Prostate gland (tissue), 2 donors: ENCODE data around the gene CABP2. TPM values are rescaled to one million over a fixed set of nuclear protein-coding genes. Genes with fewer than 3 reads are reported as not detected.

ENCODE experiments used
- DNase-seq: peaks from one replicate; pipeline ENCODE4 v3.0.0-alpha.2; 2019; ENCODE audit warnings: low spot score
- H3K27ac ChIP-seq, 2 donors: fragments of 200-600 bp; sonication (generic); 2 replicates each; pipeline ENCODE4 v1.5.1; 2017 to 2019
- H3K27me3 ChIP-seq: fragments of 200-600 bp; sonication (generic); replicated peaks from 2 replicates; pipeline ENCODE4 v1.5.1; 2019; ENCODE audit not compliant: insufficient read depth
- H3K36me3 ChIP-seq, 2 donors: fragments of 200-600 bp; sonication (generic); 1 replicate in 1 of 2; 2 replicates in 1 of 2; pipeline versions ENCODE4 v1.5.1 to v1.8.1; 2017 to 2019
- H3K4me1 ChIP-seq: fragments of 200-600 bp; sonication (generic); replicated peaks from 2 replicates; pipeline ENCODE4 v1.5.1; 2019
- H3K4me3 ChIP-seq, 2 donors: fragments of 200-600 bp; sonication (generic); 2 replicates each; pipeline ENCODE4 v1.5.1; 2017 to 2019
- H3K9me3 ChIP-seq: fragments of 200-600 bp; sonication (generic); 2 replicates; pipeline ENCODE4 v1.5.1; 2017
- CTCF ChIP-seq, 4 experiments: fragments of 200-600 bp in 2 of 4; fragments of 450-650 bp in 2 of 4; sonication (generic) in 2 of 4; IDR thresholded peaks; 1 replicate in 3 of 4; 2 replicates in 1 of 4; pipeline ENCODE4 v1.5.1; 2016 to 2019; ENCODE audit warnings: antibody characterized with exemption in 4 of 4, mild to moderate bottlenecking in 2 of 4, moderate library complexity in 2 of 4
- POLR2A ChIP-seq: fragments of 450-650 bp; IDR thresholded peaks from one replicate; pipeline ENCODE4 v1.6.1; 2016; ENCODE audit warnings: antibody characterized with exemption, mild to moderate bottlenecking
- POLR2AphosphoS5 ChIP-seq: sonication (generic); formaldehyde crosslinking; IDR thresholded peaks from one replicate; pipeline ENCODE4 v1.6.1; 2017; ENCODE audit warnings: antibody characterized with exemption
- WGBS: methylation state at CpG from one replicate; pipeline ENCODE4 v1.1.5; 2018; 5-methylcytosine and 5-hydroxymethylcytosine counted together
- intact Hi-C: fragments of 100-400 bp; cut with DNase I; formaldehyde crosslinking; loops from one replicate; pipeline ENCODE4 v1.14.2; 2022
- total RNA-seq, 2 donors: library from RNA; depleted of rRNA; stranded (reverse); fragments of >200 nt; gene quantifications; one replicate each; pipeline ENCODE4 v1.1.0, GENCODE V29; 2016

The CABP2 gene
- total RNA-seq, 2 donors from 2014 or later = not detected

- H3K9me3 ChIP-seq = no peaks in the 10 kb centered on the region
- H3K27me3 ChIP-seq = no peaks in the 10 kb centered on the region
- H3K4me3 ChIP-seq = no peak overlapping the region
- intact Hi-C loops = no loop called here
- no peaks in the 10 kb centered on the region for H3K36me3 ChIP-seq
- H3K4me1 ChIP-seq = no peaks in the 10 kb centered on the region
- no peak overlapping the region for H3K27ac ChIP-seq
- 91% methylated on average over 59 of the region's 59 CpGs for WGBS
- TF ChIP-seq POLR2A (no peak), CTCF (IDR thresholded peaks at IDR 0.05) (no peak), POLR2AphosphoS5 (no peak)
- no peak for DNase-seq
These were observed 28.6 kb downstream of the CABP2 start for GRCh38 chr11:67494371-67495233.

- H3K27ac ChIP-seq = no peak overlapping the region
These were observed 29.5 kb downstream of the CABP2 start for GRCh38 chr11:67493548-67494370.

GRCh38 chr11:67492801-67493547 lies 30.3 kb downstream of the CABP2 start:
- TF ChIP-seq POLR2A (no peak), CTCF (IDR thresholded peaks at IDR 0.05) (no peak), POLR2AphosphoS5 (no peak)
- intact Hi-C loops = no loop called here
- no peaks in the 10 kb centered on the region for H3K4me1 ChIP-seq
- H3K27me3 ChIP-seq = no peaks in the 10 kb centered on the region
- H3K27ac ChIP-seq = no peak overlapping the region
- H3K4me3 ChIP-seq = no peak overlapping the region
- H3K9me3 ChIP-seq = no peaks in the 10 kb centered on the region
- 86% methylated on average over 33 of the region's 46 CpGs for WGBS
- no peaks in the 10 kb centered on the region for H3K36me3 ChIP-seq
- DNase-seq = no peak

More at GRCh38 chr11:67493548-67494370, 29.5 kb downstream of the CABP2 start:
- TF ChIP-seq POLR2A (no peak), CTCF (IDR thresholded peaks at IDR 0.05) (no peak), POLR2AphosphoS5 (no peak)
- H3K36me3 ChIP-seq = no peaks in the 10 kb centered on the region
- intact Hi-C loops = no loop called here
- no peak overlapping the region for H3K4me3 ChIP-seq
- DNase-seq = no peak
- WGBS = 95% methylated on average over 63 of the region's 65 CpGs
- H3K27me3 ChIP-seq = no peaks in the 10 kb centered on the region
- H3K4me1 ChIP-seq = no peaks in the 10 kb centered on the region
- H3K9me3 ChIP-seq = no peaks in the 10 kb centered on the region

- Histone ChIP-seq H3K4me3 (no peak overlapping the region), H3K4me1 (no peaks in the 10 kb centered on the region), H3K9me3 (no peaks in the 10 kb centered on the region), H3K27me3 (no peaks in the 10 kb centered on the region), H3K36me3 (no peaks in the 10 kb centered on the region), H3K27ac (no peak overlapping the region)
- TF ChIP-seq POLR2A = no peak
- no peak for TF ChIP-seq POLR2AphosphoS5
- no peak for TF ChIP-seq CTCF (IDR thresholded peaks at IDR 0.05)
- WGBS = 78% methylated on average over 13 of the region's 19 CpGs
- intact Hi-C loops = no loop called here
- DNase-seq = no peak
These were observed 31.0 kb downstream of the CABP2 start for GRCh38 chr11:67492069-67492727.
